Mucosa of rectum (tissue), 2 donors: ENCODE measurements around the gene FGF11.
A peak's percentile ranks its signal among the peaks of the same experiment; 100 is the strongest.

ENCODE experiments used
- H3K27ac ChIP-seq, 2 donors: one replicate each; pipeline ENCODE4 v1.7.0; 2013; ENCODE audit warnings: inconsistent platforms in 2 of 2, low read depth in 2 of 2, low read length in 2 of 2
- H3K27me3 ChIP-seq, 2 donors: one replicate each; pipeline ENCODE4 v1.7.0; 2013; ENCODE audit warnings: low read length in 2 of 2; ENCODE audit not compliant: control insufficient read depth in 2 of 2, insufficient read depth in 2 of 2
- H3K36me3 ChIP-seq, 2 donors: one replicate each; pipeline ENCODE4 v1.7.0; 2013; ENCODE audit warnings: low read length in 2 of 2; ENCODE audit not compliant: control insufficient read depth in 2 of 2, insufficient read depth in 2 of 2
- H3K4me1 ChIP-seq, 2 donors: one replicate each; pipeline ENCODE4 v1.7.0; 2013; ENCODE audit warnings: low read length in 2 of 2, mild to moderate bottlenecking in 1 of 2; ENCODE audit not compliant: control insufficient read depth in 2 of 2, insufficient read depth in 2 of 2
- H3K4me3 ChIP-seq, 2 donors: one replicate each; pipeline ENCODE4 v1.7.0; 2013; ENCODE audit warnings: low read length in 2 of 2
- H3K9ac ChIP-seq, 2 donors: one replicate each; pipeline ENCODE4 v1.7.0; 2013; ENCODE audit warnings: low read length in 2 of 2, low read depth in 1 of 2, mild to moderate bottlenecking in 1 of 2
- H3K9me3 ChIP-seq, 2 donors: one replicate each; pipeline ENCODE4 v1.7.0; 2013; ENCODE audit warnings: low read length in 2 of 2; ENCODE audit not compliant: control insufficient read depth in 2 of 2
- donor health status: healthy.
- donor health status: Normal muscosa, but diverticular disease.

Gene FGF11

GRCh38 chr17:7490144-7490543, 50.8 kb downstream of the FGF11 start:
- Histone ChIP-seq H3K9me3 (no peaks in the 10 kb centered on the region), H3K4me1 (peaks cover 20 to 43% of the 10 kb centered on the region in 2 donors), H3K4me3 (no peak overlapping the region), H3K9ac (no peak overlapping the region), H3K36me3 (peaks cover 2 to 13% of the 10 kb centered on the region in 2 donors), H3K27me3 (no peaks in the 10 kb centered on the region), H3K27ac (no peak overlapping the region)

- Histone ChIP-seq H3K27ac (peak overlapping the region in 1 of 2 donors; percentile 41), H3K36me3 (peaks cover 11 to 25% of the 10 kb centered on the region in 2 donors), H3K27me3 (no peaks in the 10 kb centered on the region), H3K4me1 (peaks cover 14 to 34% of the 10 kb centered on the region in 2 donors), H3K4me3 (peak overlapping the region in 1 of 2 donors; percentile 2), H3K9me3 (no peaks in the 10 kb centered on the region), H3K9ac (no peak overlapping the region)
Measured at GRCh38 chr17:7491583-7491982, 52.3 kb downstream of the FGF11 start.

GRCh38 chr17:7493941-7494340, 54.6 kb downstream of the FGF11 start:
- Histone ChIP-seq H3K4me3 (no peak overlapping the region), H3K27ac (no peak overlapping the region), H3K9ac (no peak overlapping the region), H3K9me3 (no peaks in the 10 kb centered on the region), H3K4me1 (peaks cover 3 to 24% of the 10 kb centered on the region in 2 donors), H3K36me3 (peaks cover 33 to 44% of the 10 kb centered on the region in 2 donors), H3K27me3 (no peaks in the 10 kb centered on the region)
